GM23248 (cell line): ENCODE measurements around the gene FYTTD1. TPM values are rescaled to one million over a fixed set of nuclear protein-coding genes. Genes with fewer than 3 reads are reported as not detected.

ENCODE experiments used
- DNase-seq: peaks from one replicate; pipeline ENCODE4 v3.0.0-alpha.2; 2015
- H2AFZ ChIP-seq: fragments of 200-600 bp; sonication (generic); 2 replicates; pipeline ENCODE4 v1.6.1; 2016; ENCODE audit warnings: antibody characterized with exemption
- H3F3A ChIP-seq: fragments of 200-600 bp; sonication (generic); 2 replicates; pipeline ENCODE4 v1.6.1; 2016; ENCODE audit warnings: mild to moderate bottlenecking, antibody characterized with exemption, mixed run types; ENCODE audit not compliant: insufficient read depth
- H3K27ac ChIP-seq: fragments of 200-600 bp; sonication (generic); 2 replicates; pipeline ENCODE4 v1.5.1; 2016; ENCODE audit warnings: mild to moderate bottlenecking
- H3K27me3 ChIP-seq: fragments of 200-600 bp; sonication (generic); replicated peaks from 2 replicates; pipeline ENCODE4 v1.6.1; 2016; ENCODE audit warnings: mild to moderate bottlenecking; ENCODE audit not compliant: insufficient read depth
- H3K36me3 ChIP-seq: fragments of 200-600 bp; sonication (generic); 2 replicates; pipeline ENCODE4 v1.6.1; 2016; ENCODE audit warnings: low read depth, mild to moderate bottlenecking
- H3K4me1 ChIP-seq: fragments of 200-600 bp; sonication (generic); 2 replicates; pipeline ENCODE4 v1.6.1; 2016; ENCODE audit warnings: mild to moderate bottlenecking; ENCODE audit not compliant: insufficient read depth
- H3K4me2 ChIP-seq: fragments of 200-600 bp; sonication (generic); one replicate; pipeline ENCODE4 v1.6.1; 2016; ENCODE audit warnings: mild to moderate bottlenecking; ENCODE audit not compliant: unreplicated experiment
- H3K4me3 ChIP-seq: fragments of 200-600 bp; sonication (generic); 2 replicates; pipeline ENCODE4 v1.5.1; 2016; ENCODE audit warnings: mild to moderate bottlenecking
- H3K79me2 ChIP-seq: fragments of 200-600 bp; sonication (generic); 2 replicates; pipeline ENCODE4 v1.6.1; 2016; ENCODE audit warnings: mild to moderate bottlenecking; ENCODE audit not compliant: insufficient read depth
- H3K9ac ChIP-seq: fragments of 200-600 bp; sonication (generic); 2 replicates; pipeline ENCODE4 v1.6.1; 2016; ENCODE audit warnings: mild to moderate bottlenecking
- H3K9me2 ChIP-seq: fragments of 200-600 bp; sonication (generic); 2 replicates; pipeline ENCODE4 v1.6.1; 2016; ENCODE audit warnings: mixed run types, mild to moderate bottlenecking, moderate library complexity; ENCODE audit not compliant: insufficient read depth
- H3K9me3 ChIP-seq: fragments of 200-600 bp; sonication (generic); one replicate; pipeline ENCODE4 v1.6.1; 2017; ENCODE audit warnings: low read depth
- H4K20me1 ChIP-seq: fragments of 200-600 bp; sonication (generic); 2 replicates; pipeline ENCODE4 v1.6.0; 2016; ENCODE audit not compliant: insufficient read depth
- EZH2 ChIP-seq: fragments of 200-600 bp; sonication (generic); IDR thresholded peaks from 2 replicates; pipeline ENCODE4 v1.6.1; 2018; ENCODE audit warnings: antibody characterized with exemption, mild to moderate bottlenecking; ENCODE audit not compliant: insufficient read depth, poor library complexity, severe bottlenecking
- EZH2phosphoT487 ChIP-seq: fragments of 200-600 bp; sonication (generic); IDR thresholded peaks from 2 replicates; pipeline ENCODE4 v1.6.1; 2018; ENCODE audit warnings: antibody characterized with exemption, moderate library complexity, mild to moderate bottlenecking, low read depth; ENCODE audit not compliant: insufficient read depth
- WGBS, 2 experiments: methylation state at CpG; one replicate each; pipeline ENCODE4 v1.1.6; 2015 to 2017; ENCODE audit warnings: low lambda C conversion rate in 2 of 2, low coverage in 1 of 2; ENCODE audit errors: missing lambda C conversion rate in 2 of 2; 5-methylcytosine and 5-hydroxymethylcytosine counted together
- in situ Hi-C: fragments of 300-500 bp; cut with MboI; formaldehyde crosslinking; loops from 2 replicates; pipeline ENCODE4 v1.15.0; 2020
- polyA plus RNA-seq: library from polyadenylated mRNA; unstranded; fragments of >200 nt; fragmentation: Nextera tagmentation; extraction: Ambion mirVana; gene quantifications from 2 replicates; pipeline ENCODE4 v1.2.1, GENCODE V29; 2016
- total RNA-seq: library from RNA; depleted of rRNA; stranded (reverse); fragments of >200 nt; shearing (Covaris generic); gene quantifications from 2 replicates; pipeline ENCODE4 v1.2.3, GENCODE V29; 2014

The FYTTD1 gene
- total and polyA plus RNA-seq, 2 experiments from 2014 or later, result 42.0 to 90.4 TPM

GRCh38 chr3:197748597-197749314, 927 bp upstream of the FYTTD1 start:
- WGBS, 2 experiments, result 8 to 11% methylated on average over 12 of the region's 12 CpGs
- H3F3A ChIP-seq, result peaks cover 31% of the 10 kb centered on the region
- TF ChIP-seq EZH2phosphoT487 (peak; percentile 86), EZH2 (no peak)
- H3K9me2 ChIP-seq, result no peaks in the 10 kb centered on the region
- H3K4me3 ChIP-seq, result peak overlapping the region; percentile 84
- H4K20me1 ChIP-seq, result peaks cover 14% of the 10 kb centered on the region
- peak overlapping the region; percentile 73 for H3K27ac ChIP-seq
- DNase-seq, result peak; percentile 81
- in situ Hi-C loops, result no loop called here
- no peaks in the 10 kb centered on the region for H3K27me3 ChIP-seq
- H3K4me1 ChIP-seq, result peaks cover 17% of the 10 kb centered on the region; the same call in 1 of the 2 replicates
- H3K9me3 ChIP-seq, result no peaks in the 10 kb centered on the region
- peaks cover 31% of the 10 kb centered on the region for H3K79me2 ChIP-seq
- peak overlapping the region; percentile 86 for H3K4me2 ChIP-seq
- peak overlapping the region; percentile 89 for H2AFZ ChIP-seq
- H3K9ac ChIP-seq, result peak overlapping the region; percentile 83
- no peaks in the 10 kb centered on the region for H3K36me3 ChIP-seq

- Histone ChIP-seq H3F3A (peaks cover 31% of the 10 kb centered on the region), H4K20me1 (peaks cover 19% of the 10 kb centered on the region), H3K4me3 (peak overlapping the region; percentile 84), H3K79me2 (peaks cover 36% of the 10 kb centered on the region), H3K4me2 (peak overlapping the region; percentile 86), H3K9me2 (no peaks in the 10 kb centered on the region), H2AFZ (peak overlapping the region; percentile 89), H3K36me3 (no peaks in the 10 kb centered on the region), H3K9ac (peak overlapping the region; percentile 83), H3K27me3 (no peaks in the 10 kb centered on the region), H3K4me1 (peaks cover 17% of the 10 kb centered on the region; the same call in 1 of the 2 replicates), H3K9me3 (no peaks in the 10 kb centered on the region), H3K27ac (peak overlapping the region; percentile 73)
- peak; percentile 81 for DNase-seq
- TF ChIP-seq EZH2, result no peak
- TF ChIP-seq EZH2phosphoT487, result no peak
- in situ Hi-C loops, result no loop called here
- 0 to 2% methylated on average over 18 of the region's 18 CpGs for WGBS, 2 experiments
Measured at GRCh38 chr3:197749315-197749600, 425 bp upstream of the FYTTD1 start.

- peak; percentile 92 for DNase-seq
- Histone ChIP-seq H3K9me3 (no peaks in the 10 kb centered on the region), H3K36me3 (no peaks in the 10 kb centered on the region), H3K4me3 (peak overlapping the region; percentile 84), H4K20me1 (peaks cover 24% of the 10 kb centered on the region), H2AFZ (peak overlapping the region; percentile 89), H3F3A (peaks cover 31% of the 10 kb centered on the region), H3K9ac (peak overlapping the region; percentile 83), H3K27me3 (no peaks in the 10 kb centered on the region), H3K9me2 (no peaks in the 10 kb centered on the region), H3K79me2 (peaks cover 48% of the 10 kb centered on the region), H3K27ac (peak overlapping the region; percentile 73), H3K4me2 (peak overlapping the region; percentile 86), H3K4me1 (peaks cover 17% of the 10 kb centered on the region; the same call in 1 of the 2 replicates)
- in situ Hi-C loops, result no loop called here
- WGBS, 2 experiments, result 1% methylated on average over 41 to 42 of the region's 43 CpGs
- no peak for TF ChIP-seq EZH2phosphoT487
- TF ChIP-seq EZH2, result no peak
Measured at GRCh38 chr3:197750396-197750831, 731 bp downstream of the FYTTD1 start.

GRCh38 chr3:197750858-197751737, 1.4 kb downstream of the FYTTD1 start:
- H2AFZ ChIP-seq, result peak overlapping the region; percentile 89
- no peaks in the 10 kb centered on the region for H3K9me2 ChIP-seq
- no peak for TF ChIP-seq EZH2
- 2 to 4% methylated on average over 36 of the region's 36 CpGs for WGBS, 2 experiments
- peak; percentile 77 for DNase-seq
- peaks cover 26% of the 10 kb centered on the region for H4K20me1 ChIP-seq
- H3K27ac ChIP-seq, result peak overlapping the region; percentile 73
- peaks cover 54% of the 10 kb centered on the region for H3K79me2 ChIP-seq
- no peaks in the 10 kb centered on the region for H3K36me3 ChIP-seq
- H3K9me3 ChIP-seq, result no peaks in the 10 kb centered on the region
- peaks cover 31% of the 10 kb centered on the region for H3F3A ChIP-seq
- peak overlapping the region; percentile 84 for H3K4me3 ChIP-seq
- peaks cover 17% of the 10 kb centered on the region; the same call in 1 of the 2 replicates for H3K4me1 ChIP-seq
- peak overlapping the region; percentile 86 for H3K4me2 ChIP-seq
- in situ Hi-C loops, result no loop called here
- peak overlapping the region; percentile 83 for H3K9ac ChIP-seq
- H3K27me3 ChIP-seq, result no peaks in the 10 kb centered on the region
